Stimulated activated CD8-positive, alpha-beta memory T cell treated with anti-CD3 and anti-CD28 coated beads, Interleukin-7, amount 100 ng/mL, for 1 hour (primary cell): Measurements from ENCODE around the gene ADGRG3.
"Not testable (repeated sequence)": the region's sequence is repeated elsewhere in the genome, so short reads cannot be mapped to it uniquely, and the experiment has no call there.

Experiments
- DNase-seq, 2 donors: peaks; one replicate each; pipeline ENCODE4 v3.0.0-alpha.2; 2020; ENCODE audit warnings: low read depth in 2 of 2

ADGRG3 gene

DNA sequence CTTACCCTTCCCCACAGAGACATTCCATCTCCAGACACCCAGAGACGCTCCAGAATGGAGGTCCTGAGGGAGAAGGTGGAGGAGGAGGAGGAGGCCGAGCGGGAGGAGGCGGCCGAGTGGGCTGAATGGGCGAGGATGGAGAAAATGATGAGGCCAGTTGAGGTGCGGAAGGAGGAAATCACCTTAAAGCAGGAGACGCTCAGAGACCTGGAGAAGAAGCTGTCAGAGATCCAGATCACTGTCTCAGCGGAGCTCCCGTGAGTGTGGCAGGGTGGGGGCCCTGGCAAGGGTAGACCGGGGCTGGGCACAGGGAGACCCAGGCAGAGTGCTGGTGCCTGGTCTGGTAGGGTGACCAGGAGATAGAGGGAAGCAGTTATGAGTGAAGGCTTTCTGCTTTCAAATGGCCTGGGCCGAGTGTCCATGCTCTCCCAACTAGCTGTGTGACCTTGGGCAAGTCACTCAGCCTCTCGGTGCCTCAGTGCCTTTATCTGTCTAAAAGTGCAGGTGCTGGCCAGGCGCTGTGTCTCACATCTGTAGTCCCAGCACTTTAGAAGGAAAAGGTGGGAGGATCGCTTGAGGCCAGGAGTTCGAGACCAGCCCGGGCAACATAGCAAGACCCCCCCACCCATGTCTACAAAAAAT is 29.9 kb downstream of the ADGRG3 start:
- DNase-seq, result no peak

DNA sequence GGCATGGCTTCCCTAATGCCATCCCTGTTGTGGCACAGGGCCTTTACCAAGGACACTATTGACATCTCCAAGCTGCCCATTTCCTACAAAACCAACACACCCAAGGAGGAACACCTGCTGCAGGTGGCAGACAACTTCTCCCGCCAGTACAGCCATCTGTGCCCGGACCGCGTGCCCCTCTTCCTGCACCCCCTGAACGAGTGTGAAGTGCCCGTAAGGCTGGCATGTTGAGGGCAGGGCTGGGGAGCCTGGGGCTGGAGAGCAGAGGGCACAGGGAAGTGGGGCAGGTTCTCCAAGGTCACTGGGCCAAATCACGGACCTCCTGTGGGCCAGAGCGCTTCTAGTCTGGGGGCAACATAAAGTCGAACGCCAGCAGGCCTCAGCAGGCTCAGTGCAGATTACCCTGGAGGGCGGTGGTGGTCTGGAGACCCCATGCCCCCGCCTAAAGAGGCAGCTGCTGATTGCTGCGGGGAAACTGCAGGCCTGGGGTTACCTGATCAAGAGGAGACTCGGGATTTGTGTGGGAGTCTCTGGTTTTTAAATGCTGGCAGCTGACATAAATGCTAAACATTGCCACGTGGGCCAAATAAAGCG is 30.8 kb downstream of the ADGRG3 start:
- DNase-seq, result no peak

DNA sequence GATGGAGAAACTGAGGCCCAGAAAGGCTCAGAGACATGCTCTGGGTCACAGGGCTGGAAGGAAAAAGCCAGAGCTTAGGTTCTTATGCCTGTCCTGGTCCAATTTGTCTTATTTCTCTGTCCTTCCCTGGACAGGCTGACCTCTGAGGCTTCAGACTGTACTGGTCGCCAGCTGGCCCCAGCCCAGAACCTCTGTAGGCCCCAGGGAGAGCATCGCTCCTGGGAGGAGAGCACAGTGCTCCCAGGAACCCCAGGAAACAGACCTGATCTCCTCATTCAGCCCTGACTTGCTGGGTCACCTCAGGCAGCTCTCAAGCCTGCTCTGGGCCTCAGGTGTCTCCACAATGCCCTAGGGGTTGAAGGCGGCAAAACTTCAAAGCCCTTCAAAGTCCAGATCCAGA is 31.4 kb downstream of the ADGRG3 start:
- DNase-seq, result no peak

DNA sequence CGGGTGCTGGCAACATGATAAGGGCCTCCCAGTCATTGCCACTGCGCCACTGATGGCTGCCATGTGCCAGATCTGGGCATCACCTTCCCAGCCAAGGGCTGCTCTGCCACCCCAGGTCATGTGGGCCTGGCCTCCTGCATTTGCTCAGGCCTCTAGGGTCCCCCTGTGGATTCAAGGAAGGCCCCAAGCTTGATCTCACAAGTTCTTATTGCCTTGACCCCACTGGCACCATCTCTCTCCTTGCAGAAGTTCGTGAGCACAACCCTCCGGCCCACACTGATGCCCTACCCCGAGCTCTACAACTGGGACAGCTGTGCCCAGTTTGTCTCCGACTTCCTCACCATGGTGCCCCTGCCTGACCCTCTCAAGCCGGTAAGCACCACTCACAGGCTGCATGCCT is 31.8 kb downstream of the ADGRG3 start:
- no peak for DNase-seq

DNA sequence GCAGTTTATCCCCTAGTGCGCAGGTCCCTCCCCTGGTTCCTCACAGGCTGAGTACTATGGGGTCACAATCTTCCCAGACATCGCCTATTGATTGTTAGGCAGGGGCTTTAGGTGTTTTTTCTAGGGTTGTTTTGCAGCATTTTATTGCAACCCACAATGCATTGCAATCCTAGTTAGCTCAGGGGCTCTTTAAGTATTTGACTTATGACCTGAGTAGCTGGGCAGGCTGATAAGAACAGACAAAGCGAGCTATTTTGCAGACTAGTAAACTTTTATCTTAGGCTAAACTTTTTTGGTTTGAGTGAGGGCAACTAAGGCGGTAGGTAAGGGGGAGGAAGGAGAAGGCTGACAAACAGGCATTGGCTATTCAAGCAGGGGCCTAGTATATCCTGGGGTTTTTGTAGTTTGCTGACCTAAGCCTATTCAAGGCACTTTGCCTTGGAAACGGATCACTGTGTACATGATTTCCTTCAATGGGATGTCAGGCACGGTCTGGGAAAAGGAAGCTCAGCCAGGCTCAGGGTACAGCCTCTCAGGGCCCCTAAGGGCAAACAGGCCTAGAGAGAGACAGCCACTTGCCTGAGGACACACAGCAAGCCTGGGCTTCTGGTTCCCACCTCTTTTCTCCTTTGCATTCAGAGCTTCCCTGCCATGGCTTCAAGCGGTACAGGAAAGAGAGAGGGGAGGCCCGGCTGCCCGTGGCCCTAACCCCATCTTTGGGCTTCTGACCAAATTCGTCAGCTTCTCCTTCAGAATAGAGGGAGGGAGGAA is 32.9 kb downstream of the ADGRG3 start:
- no peak for DNase-seq

DNA sequence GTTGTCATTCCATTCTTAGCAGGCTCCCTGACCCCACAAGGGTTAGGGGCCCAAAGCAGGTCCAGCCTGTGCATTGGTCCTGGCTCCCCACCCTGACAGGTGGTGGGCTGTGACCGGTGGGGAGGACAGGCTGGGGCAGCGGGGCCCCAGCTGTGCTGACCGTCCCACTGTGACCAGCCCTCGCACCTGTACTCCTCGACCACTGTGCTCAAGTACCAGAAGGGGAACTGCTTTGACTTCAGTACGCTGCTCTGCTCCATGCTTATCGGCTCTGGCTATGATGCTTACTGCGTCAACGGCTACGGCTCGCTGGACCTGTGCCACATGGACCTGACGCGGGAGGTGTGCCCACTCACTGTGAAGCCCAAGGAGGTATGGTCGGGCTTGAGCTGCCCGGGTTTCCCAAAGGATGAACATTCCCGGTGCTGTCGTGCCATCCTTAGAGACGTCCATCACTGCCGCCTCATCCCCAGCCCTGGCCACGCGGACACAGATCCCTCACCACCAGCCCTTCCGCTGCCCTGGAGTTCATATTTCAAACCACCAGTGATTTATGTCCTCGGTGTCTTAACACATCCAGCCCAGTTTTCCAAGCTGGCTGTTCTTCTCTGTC is 33.8 kb downstream of the ADGRG3 start:
- no peak for DNase-seq

DNA sequence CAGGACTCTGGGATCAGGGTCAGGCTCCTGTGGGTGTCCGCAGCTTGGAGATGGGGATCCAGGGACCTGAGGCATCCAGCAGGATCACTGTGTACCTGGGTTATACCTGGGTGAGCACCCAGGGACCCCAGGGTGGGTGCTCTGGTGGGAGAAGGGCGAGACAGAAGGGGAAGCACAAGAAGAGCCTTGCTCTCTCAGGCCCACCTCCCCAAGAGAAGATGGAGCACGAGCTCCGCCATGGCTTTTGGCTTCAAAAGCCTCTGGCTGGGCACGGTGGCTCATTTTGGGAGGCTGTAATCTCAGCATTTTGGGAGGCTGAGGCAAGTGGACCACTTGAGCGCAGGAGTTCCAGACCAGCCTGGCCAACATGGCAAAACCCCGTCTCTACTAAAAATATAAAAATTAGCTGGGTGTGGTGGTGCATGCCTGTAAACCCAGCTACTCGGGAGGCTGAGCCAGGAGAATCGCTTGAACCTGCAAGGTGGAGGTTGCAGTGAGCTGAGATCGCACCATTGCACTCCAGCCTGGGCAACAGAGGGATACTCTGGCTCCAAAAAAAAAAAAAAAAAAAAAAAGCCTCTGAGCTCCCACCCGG is 35.4 kb downstream of the ADGRG3 start:
- DNase-seq, result no peak

DNA sequence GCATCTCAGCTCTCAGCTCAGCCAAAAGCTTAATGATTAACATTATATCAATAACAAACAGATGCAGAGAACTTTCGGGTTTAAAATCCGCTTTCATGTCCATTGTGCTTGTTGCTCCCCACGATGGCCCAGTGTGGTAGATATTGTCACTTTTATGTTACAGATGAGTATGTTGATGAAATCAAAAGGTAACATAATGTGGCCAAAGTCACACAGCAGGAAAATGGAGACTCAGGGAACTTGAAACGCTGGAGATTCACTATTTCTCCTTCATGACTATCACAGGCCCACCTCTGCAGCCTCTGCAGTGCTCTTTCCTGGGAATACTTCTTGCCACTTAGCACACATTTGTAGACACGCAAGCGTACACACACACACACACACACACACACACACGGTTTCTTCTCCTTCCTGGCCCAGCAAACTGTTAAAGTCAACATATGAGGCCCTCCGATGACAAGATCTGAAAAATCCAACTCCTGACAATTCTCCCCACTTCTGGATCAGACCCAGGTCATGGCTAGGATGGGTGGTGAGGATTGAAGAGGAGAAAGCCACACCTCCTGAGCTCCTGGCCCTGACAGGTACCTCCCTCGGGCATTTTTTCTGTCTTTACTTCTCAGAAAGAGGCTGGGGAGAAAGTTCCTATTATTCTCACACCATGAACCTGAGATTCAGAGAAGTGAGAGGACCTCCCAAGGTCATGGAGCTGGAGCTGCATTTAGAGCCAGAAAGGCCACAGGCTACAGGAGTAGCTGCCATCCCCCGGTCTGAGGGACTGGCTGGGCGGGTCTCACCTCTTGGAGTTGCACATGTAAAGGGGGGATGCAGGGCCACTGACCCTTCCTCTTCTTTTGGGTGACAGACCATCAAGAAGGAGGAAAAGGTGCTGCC is 36.2 kb downstream of the ADGRG3 start:
- DNase-seq, result no peak

- no peak for DNase-seq
Observed at GRCh38 chr16:57704905-57705852, 37.1 kb downstream of the ADGRG3 start.

DNA sequence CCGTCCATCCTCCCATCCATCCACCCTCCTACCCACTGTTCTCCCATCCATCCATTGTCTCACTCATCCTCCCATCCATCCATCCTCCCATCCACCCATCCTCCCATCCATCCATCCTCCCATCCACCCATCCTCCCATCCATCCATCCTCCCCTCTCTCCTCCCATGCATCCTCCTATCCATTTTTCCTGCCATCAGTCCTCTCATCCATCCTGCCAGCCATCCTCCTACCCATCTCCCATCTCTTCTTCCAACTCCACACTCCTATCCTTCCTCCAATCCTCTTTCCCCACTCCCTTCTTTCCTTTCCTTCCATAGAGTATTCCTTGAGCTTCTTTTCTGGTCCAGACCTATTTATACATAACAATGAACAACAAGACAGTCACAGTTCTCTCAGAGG is 38.6 kb downstream of the ADGRG3 start:
- no peak for DNase-seq

DNA sequence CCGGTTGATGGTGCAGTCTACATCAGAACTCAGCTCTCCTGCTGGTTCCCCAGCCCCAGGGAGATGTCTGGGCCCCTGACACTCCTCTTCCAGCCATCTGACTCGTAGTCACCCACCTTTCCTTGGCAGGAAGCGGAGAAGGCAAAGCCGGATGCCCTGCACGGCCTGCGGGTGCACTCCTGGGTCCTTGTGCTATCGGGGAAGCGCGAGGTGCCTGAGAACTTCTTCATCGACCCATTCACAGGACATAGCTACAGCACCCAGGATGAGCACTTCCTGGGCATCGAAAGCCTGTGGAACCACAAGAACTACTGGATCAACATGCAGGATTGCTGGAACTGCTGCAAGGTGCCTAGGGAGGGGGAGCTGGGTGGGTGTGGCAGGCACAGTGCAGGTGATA is 39.2 kb downstream of the ADGRG3 start:
- no peak for DNase-seq

- DNase-seq, result no peak
Observed at GRCh38 chr16:57708168-57708567, 40.1 kb downstream of the ADGRG3 start.

DNA sequence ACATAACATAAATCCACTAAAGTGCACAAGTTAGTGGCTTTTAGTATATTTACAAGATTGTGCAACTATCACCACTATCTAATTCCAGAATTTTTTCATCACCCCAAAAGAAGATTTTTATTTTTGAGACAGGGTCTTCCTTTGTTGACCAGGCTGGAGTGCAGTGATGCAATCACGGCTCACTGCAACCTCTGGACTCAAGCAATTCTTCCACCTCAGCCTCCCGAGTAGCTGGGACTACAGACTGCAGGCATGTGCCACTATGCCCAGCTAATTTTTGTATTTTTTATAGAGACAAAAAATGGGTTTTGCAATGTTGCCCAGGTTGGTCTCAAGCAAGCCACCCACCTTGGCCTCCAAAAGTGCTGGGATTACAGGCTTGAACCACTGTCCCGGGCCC is 41.6 kb downstream of the ADGRG3 start:
- DNase-seq, result no peak

DNA sequence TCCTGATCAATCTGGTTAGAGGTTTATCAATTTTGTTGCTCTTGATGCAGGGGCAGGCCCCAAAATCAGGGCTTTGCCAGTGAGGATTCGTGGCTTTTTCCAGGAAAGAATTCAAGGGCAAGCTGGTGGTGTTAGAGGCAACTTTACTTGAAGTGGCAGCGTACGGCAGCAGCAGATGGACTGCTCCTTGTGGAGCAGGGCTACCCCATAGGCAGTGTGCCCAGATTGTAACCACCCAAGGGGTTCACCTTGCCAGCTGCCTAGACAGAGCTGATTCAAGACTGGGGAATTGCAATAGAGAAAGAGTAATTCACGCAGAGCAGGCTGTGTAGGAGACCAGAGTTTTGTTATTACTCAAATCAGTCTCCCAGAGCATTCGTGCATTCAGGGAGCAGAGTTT is 43.2 kb downstream of the ADGRG3 start:
- DNase-seq, result no peak

GRCh38 chr16:57711993-57712392 is 43.9 kb downstream of the ADGRG3 start:
- no peak for DNase-seq

- not testable (repeated sequence) for DNase-seq
Observed at GRCh38 chr16:57712569-57712968, 44.5 kb downstream of the ADGRG3 start.

- no peak for DNase-seq
Observed at GRCh38 chr16:57713596-57713995, 45.5 kb downstream of the ADGRG3 start.

GRCh38 chr16:57714047-57714446 is 45.9 kb downstream of the ADGRG3 start:
- no peak for DNase-seq

DNA sequence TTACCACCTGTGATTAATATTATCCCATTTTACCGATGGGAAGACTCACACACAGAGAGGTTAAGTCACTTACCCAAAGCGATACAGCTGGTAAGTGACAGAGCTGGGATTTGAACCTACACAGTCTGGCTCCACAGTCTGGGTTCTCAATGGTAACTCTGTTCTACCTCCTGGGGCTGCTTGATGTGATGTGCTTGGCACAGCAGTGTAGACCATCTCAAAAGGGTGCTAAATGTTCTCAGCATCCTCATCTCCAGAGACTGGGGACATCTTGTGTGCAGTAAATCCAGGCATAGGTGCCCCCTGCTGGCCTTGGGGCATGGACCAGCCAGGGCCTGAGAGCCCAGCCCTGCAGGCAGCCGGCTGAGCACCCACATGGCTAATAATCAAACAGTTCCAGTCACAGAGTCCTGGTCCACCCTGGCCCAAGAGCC is 52.1 kb downstream of the ADGRG3 start:
- DNase-seq, result peak in 1 of 2 donors; percentile 24
